DMS153 treated with DMSO at 0.1 percent for 48 hours (cell line): ENCODE results near the gene AMBRA1.
A peak's percentile ranks its signal among the peaks of the same experiment; 100 is the strongest.
"Not testable (repeated sequence)": the region's sequence is repeated elsewhere in the genome, so short reads cannot be mapped to it uniquely, and the experiment has no call there.

Source experiments
- DNase-seq: peaks from one replicate; lab custom pipeline; 2025; ENCODE audit not compliant: unreplicated experiment; lab: John Stamatoyannopoulos, UW

AMBRA1 gene

GRCh38 chr11:46373787-46374740 lies 219.8 kb downstream of the AMBRA1 start:
- DNase-seq = no peak

- not testable (repeated sequence) for DNase-seq
These were observed 221.3 kb downstream of the AMBRA1 start for GRCh38 chr11:46372501-46372900.

- DNase-seq = no peak
These were observed 221.7 kb downstream of the AMBRA1 start for GRCh38 chr11:46372086-46372485.

- not testable (repeated sequence) for DNase-seq
These were observed 222.6 kb downstream of the AMBRA1 start for GRCh38 chr11:46371262-46371661.

- no peak for DNase-seq
These were observed 223.6 kb downstream of the AMBRA1 start for GRCh38 chr11:46370253-46370652.

- no peak for DNase-seq
These were observed 224.2 kb downstream of the AMBRA1 start for GRCh38 chr11:46369458-46370152.

- DNase-seq = no peak
These were observed 225.9 kb downstream of the AMBRA1 start for GRCh38 chr11:46367916-46368267.

GRCh38 chr11:46367244-46367915 lies 226.4 kb downstream of the AMBRA1 start:
- DNase-seq = no peak

GRCh38 chr11:46366661-46367161 lies 227.1 kb downstream of the AMBRA1 start:
- no peak for DNase-seq

- no peak for DNase-seq
These were observed 227.6 kb downstream of the AMBRA1 start for GRCh38 chr11:46366260-46366659.

GRCh38 chr11:46364791-46365190 lies 229.0 kb downstream of the AMBRA1 start:
- no peak for DNase-seq

- no peak for DNase-seq
These were observed 229.8 kb downstream of the AMBRA1 start for GRCh38 chr11:46364056-46364455.

- no peak for DNase-seq
These were observed 230.3 kb downstream of the AMBRA1 start for GRCh38 chr11:46363455-46364005.

GRCh38 chr11:46363031-46363407 lies 230.8 kb downstream of the AMBRA1 start:
- DNase-seq = no peak

- DNase-seq = no peak
These were observed 231.4 kb downstream of the AMBRA1 start for GRCh38 chr11:46362156-46363030.

- DNase-seq = peak; percentile 62
These were observed 232.3 kb downstream of the AMBRA1 start for GRCh38 chr11:46361283-46362155.

GRCh38 chr11:46360878-46361277 lies 232.9 kb downstream of the AMBRA1 start:
- DNase-seq = no peak

- no peak for DNase-seq
These were observed 233.9 kb downstream of the AMBRA1 start for GRCh38 chr11:46359953-46360352.

GRCh38 chr11:46357483-46357936 lies 236.3 kb downstream of the AMBRA1 start:
- DNase-seq = no peak
